NCI-H1694 treated with DMSO at 0.1 percent for 48 hours (cell line): ENCODE measurements around the gene PRODH2.

Experiments
- DNase-seq: peaks from one replicate; lab custom pipeline; 2025; lab: John Stamatoyannopoulos, UW

PRODH2 gene

GRCh38 chr19:35812220-35813042 lies at the start of gene PRODH2:
Gene PRODH2, minus strand, starts transcription at chr19:35812845. Its CDS starts 40 bp downstream, at chr19:35812805.
- no peak for DNase-seq

- no peak for DNase-seq
Measured at GRCh38 chr19:35861640-35862160, 49.1 kb upstream of the PRODH2 start.

- no peak for DNase-seq
Measured at GRCh38 chr19:35860818-35861639, 48.4 kb upstream of the PRODH2 start.

- no peak for DNase-seq
Measured at GRCh38 chr19:35860436-35860817, 47.8 kb upstream of the PRODH2 start.

- DNase-seq: no peak
Measured at GRCh38 chr19:35859414-35859813, 46.8 kb upstream of the PRODH2 start.

- DNase-seq: no peak
Measured at GRCh38 chr19:35858311-35858710, 45.7 kb upstream of the PRODH2 start.

GRCh38 chr19:35856546-35857149 lies 44.0 kb upstream of the PRODH2 start, which contains the start of gene KIRREL2:
Gene KIRREL2, plus strand, starts transcription at chr19:35856911. Its CDS starts 209 bp downstream, at chr19:35857120.
- peak; percentile 47 for DNase-seq

GRCh38 chr19:35853038-35853756 lies 40.6 kb upstream of the PRODH2 start:
- no peak for DNase-seq

- DNase-seq: peak; percentile 11
Measured at GRCh38 chr19:35852029-35852780, 39.6 kb upstream of the PRODH2 start, which contains the start of gene NPHS1. Gene NPHS1, minus strand, starts transcription at chr19:35852504. Its CDS starts 667 bp downstream, at chr19:35851837.

- DNase-seq: no peak
Measured at GRCh38 chr19:35851213-35852028, 38.8 kb upstream of the PRODH2 start.

GRCh38 chr19:35848919-35849505 lies 36.4 kb upstream of the PRODH2 start:
- DNase-seq: no peak

GRCh38 chr19:35848486-35848885 lies 35.8 kb upstream of the PRODH2 start:
- no peak for DNase-seq

- no peak for DNase-seq
Measured at GRCh38 chr19:35847911-35848310, 35.3 kb upstream of the PRODH2 start.

- DNase-seq: no peak
Measured at GRCh38 chr19:35846038-35846668, 33.5 kb upstream of the PRODH2 start.

GRCh38 chr19:35845215-35846037 lies 32.8 kb upstream of the PRODH2 start:
- no peak for DNase-seq

GRCh38 chr19:35844482-35845214 lies 32.0 kb upstream of the PRODH2 start:
- DNase-seq: no peak
